Liver (tissue), 9 donors: ENCODE measurements around the gene TNNI3K. TPM values are rescaled to one million over a fixed set of nuclear protein-coding genes. Genes with fewer than 3 reads are reported as not detected.

Experiments
- DNase-seq: peaks from one replicate; pipeline ENCODE4 v3.0.0-alpha.2; 2017; ENCODE audit warnings: low spot score
- H3K27ac ChIP-seq, 2 donors: one replicate each; pipeline ENCODE4 v1.7.0; 2013; ENCODE audit warnings: inconsistent platforms in 2 of 2, low read length in 2 of 2, control low read depth in 1 of 2, low read depth in 1 of 2, mild to moderate bottlenecking in 1 of 2
- H3K27me3 ChIP-seq, 4 donors: one replicate each; pipeline versions ENCODE4 v1.6.1 to v1.7.0; 2013; ENCODE audit warnings: low read length in 3 of 4, inconsistent platforms in 1 of 4, mild to moderate bottlenecking in 1 of 4, moderate library complexity in 1 of 4; ENCODE audit not compliant: control insufficient read depth in 4 of 4, insufficient read depth in 4 of 4
- H3K36me3 ChIP-seq, 4 donors: one replicate each; pipeline versions ENCODE4 v1.6.1 to v1.7.0; 2013; ENCODE audit warnings: low read length in 3 of 4, mild to moderate bottlenecking in 3 of 4, low read depth in 1 of 4, moderate library complexity in 1 of 4; ENCODE audit not compliant: control insufficient read depth in 4 of 4, insufficient read depth in 3 of 4
- H3K4me1 ChIP-seq, 4 donors: one replicate each; pipeline versions ENCODE4 v1.6.1 to v1.7.0; 2013; ENCODE audit warnings: low read length in 3 of 4, mild to moderate bottlenecking in 3 of 4, moderate library complexity in 1 of 4; ENCODE audit not compliant: control insufficient read depth in 4 of 4, insufficient read depth in 4 of 4
- H3K4me3 ChIP-seq, 3 donors: one replicate each; pipeline versions ENCODE4 v1.6.1 to v1.7.0; 2013; ENCODE audit warnings: low read length in 3 of 3, control low read depth in 1 of 3, low read depth in 1 of 3, mild to moderate bottlenecking in 1 of 3
- H3K9ac ChIP-seq, 2 donors: one replicate each; pipeline ENCODE4 v1.7.0; 2013; ENCODE audit warnings: low read length in 2 of 2, mild to moderate bottlenecking in 2 of 2, moderate library complexity in 2 of 2, control low read depth in 1 of 2, low read depth in 1 of 2
- H3K9me3 ChIP-seq, 4 donors: one replicate each; pipeline versions ENCODE4 v1.6.1 to v1.7.0; 2013; ENCODE audit warnings: low read length in 3 of 4; ENCODE audit not compliant: control insufficient read depth in 4 of 4
- FOXA1 ChIP-seq: IDR thresholded peaks from 2 replicates; pipeline ENCODE4 v1.6.1; 2016; ENCODE audit warnings: antibody characterized with exemption
- FOXA2 ChIP-seq: IDR thresholded peaks from 2 replicates; pipeline ENCODE4 v1.6.1; 2016; ENCODE audit warnings: antibody characterized with exemption
- GABPA ChIP-seq, 2 donors: IDR thresholded peaks in 1 of 2; conservative IDR thresholded peaks in 1 of 2; 2 replicates each; pipeline ENCODE4 v1.6.1; 2016; ENCODE audit warnings: antibody characterized with exemption in 2 of 2, mild to moderate bottlenecking in 1 of 2, moderate library complexity in 1 of 2
- HNF4A ChIP-seq, 2 donors: conservative IDR thresholded peaks; 2 replicates each; pipeline ENCODE4 v1.6.1; 2016; ENCODE audit warnings: antibody characterized with exemption in 2 of 2, mild to moderate bottlenecking in 2 of 2
- JUND ChIP-seq, 2 donors: IDR thresholded peaks; 2 replicates each; pipeline ENCODE4 v1.6.1; 2016; ENCODE audit warnings: antibody characterized with exemption in 2 of 2
- NR2F2 ChIP-seq: IDR thresholded peaks from 2 replicates; pipeline ENCODE4 v1.6.1; 2016; ENCODE audit warnings: antibody characterized with exemption
- RAD21 ChIP-seq, 2 donors: IDR thresholded peaks; 2 replicates each; pipeline ENCODE4 v1.6.1; 2016; ENCODE audit warnings: antibody characterized with exemption in 2 of 2, mild to moderate bottlenecking in 2 of 2
- RXRA ChIP-seq, 2 donors: IDR thresholded peaks; 2 replicates each; pipeline ENCODE4 v1.6.1; 2017 to 2018; ENCODE audit warnings: antibody characterized with exemption in 2 of 2, mild to moderate bottlenecking in 1 of 2
- SP1 ChIP-seq: IDR thresholded peaks from 2 replicates; pipeline ENCODE4 v1.6.1; 2018; ENCODE audit warnings: antibody characterized with exemption, mild to moderate bottlenecking
- TAF1 ChIP-seq: conservative IDR thresholded peaks from 2 replicates; pipeline ENCODE4 v1.6.1; 2016; ENCODE audit warnings: antibody characterized with exemption, mild to moderate bottlenecking
- YY1 ChIP-seq: IDR thresholded peaks from 2 replicates; pipeline ENCODE4 v1.6.1; 2016; ENCODE audit warnings: antibody characterized with exemption, mild to moderate bottlenecking
- whole genome bisulfite sequencing: extraction: QIAGEN DNeasy Blood & Tissue Kit; methylation state at CpG from one replicate; pipeline ENCODE4 v1.1.7; 2013; 5-methylcytosine and 5-hydroxymethylcytosine counted together
- polyA plus RNA-seq, 2 donors: library from polyadenylated mRNA; stranded (reverse) in 1 of 2; unstranded in 1 of 2; fragments of 200-250 nt in 1 of 2; fragments of >200 nt in 1 of 2; fragmentation: Nextera tagmentation in 1 of 2; extraction: Ambion mirVana in 1 of 2; gene quantifications; one replicate each; pipeline versions ENCODE4 v1.2.1 to v1.2.3, GENCODE V29; 2013 to 2015
- total RNA-seq, 2 donors: library from RNA; depleted of rRNA; stranded (reverse); fragments of >200 nt; gene quantifications; one replicate each; pipeline ENCODE4 v1.2.3, GENCODE V29; 2014
- TF ChIP-seq, protein P1 (sequence below): IDR thresholded peaks from 2 replicates; pipeline ENCODE4 v1.6.1; 2016; ENCODE audit warnings: antibody characterized with exemption
- TF ChIP-seq, protein P2 (sequence below): IDR thresholded peaks from 2 replicates; pipeline ENCODE4 v1.6.1; 2016; ENCODE audit warnings: antibody characterized with exemption, mild to moderate bottlenecking
- TF ChIP-seq, protein P3 (sequence below): fragments of 150-350 bp; IDR thresholded peaks from 2 replicates; pipeline ENCODE4 v1.5.1; 2017; ENCODE audit warnings: improper control_type of control experiment, low read depth, low read length; ENCODE audit not compliant: missing input control
- TF ChIP-seq, protein P4 (sequence below): IDR thresholded peaks from 2 replicates; pipeline ENCODE4 v1.6.1; 2016; ENCODE audit warnings: antibody characterized with exemption
- donor health status: healthy.
- donor health status: healthy.
- donor health status: healthy.
- donor health status: healthy.
- donor health status: healthy.

TNNI3K gene
- total and polyA plus RNA-seq, 4 donors, result 0.09 to 0.10 TPM; not detected in 2

DNA sequence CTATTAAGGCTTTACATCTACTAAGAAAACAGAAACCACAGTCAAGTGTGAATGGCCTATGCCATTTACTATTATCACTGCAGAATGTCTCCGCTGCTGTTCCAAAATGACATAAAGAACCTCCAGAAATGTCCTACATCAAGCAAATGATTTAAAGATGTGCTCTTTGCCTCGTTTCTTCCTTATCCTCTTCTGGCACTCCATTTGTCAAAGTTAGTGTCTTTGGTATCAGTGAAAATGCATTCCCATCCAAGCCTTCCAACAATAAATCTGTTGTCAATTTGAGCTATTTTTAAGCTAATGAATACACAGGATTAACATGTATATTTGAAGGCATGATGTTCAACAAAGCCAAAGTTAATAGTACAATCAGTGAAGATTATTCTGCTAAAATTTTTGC is 171.6 kb downstream of the TNNI3K start:
- 63% methylated on average over 2 of the region's 2 CpGs for WGBS
- Histone ChIP-seq H3K27ac (no peak overlapping the region), H3K4me3 (no peak overlapping the region), H3K9ac (no peak overlapping the region), H3K9me3 (no peaks in the 10 kb centered on the region), H3K4me1 (no peaks in the 10 kb centered on the region), H3K27me3 (no peaks in the 10 kb centered on the region), H3K36me3 (no peaks in the 10 kb centered on the region)
- no peak for TF ChIP-seq RAD21 (IDR thresholded peaks at IDR 0.05)
- no peak for TF ChIP-seq FOXA1
- no peak for TF ChIP-seq SP1
- TF ChIP-seq RXRA (IDR thresholded peaks at IDR 0.05), result no peak
- no peak for TF ChIP-seq NR2F2
- TF ChIP-seq, protein P1, sequence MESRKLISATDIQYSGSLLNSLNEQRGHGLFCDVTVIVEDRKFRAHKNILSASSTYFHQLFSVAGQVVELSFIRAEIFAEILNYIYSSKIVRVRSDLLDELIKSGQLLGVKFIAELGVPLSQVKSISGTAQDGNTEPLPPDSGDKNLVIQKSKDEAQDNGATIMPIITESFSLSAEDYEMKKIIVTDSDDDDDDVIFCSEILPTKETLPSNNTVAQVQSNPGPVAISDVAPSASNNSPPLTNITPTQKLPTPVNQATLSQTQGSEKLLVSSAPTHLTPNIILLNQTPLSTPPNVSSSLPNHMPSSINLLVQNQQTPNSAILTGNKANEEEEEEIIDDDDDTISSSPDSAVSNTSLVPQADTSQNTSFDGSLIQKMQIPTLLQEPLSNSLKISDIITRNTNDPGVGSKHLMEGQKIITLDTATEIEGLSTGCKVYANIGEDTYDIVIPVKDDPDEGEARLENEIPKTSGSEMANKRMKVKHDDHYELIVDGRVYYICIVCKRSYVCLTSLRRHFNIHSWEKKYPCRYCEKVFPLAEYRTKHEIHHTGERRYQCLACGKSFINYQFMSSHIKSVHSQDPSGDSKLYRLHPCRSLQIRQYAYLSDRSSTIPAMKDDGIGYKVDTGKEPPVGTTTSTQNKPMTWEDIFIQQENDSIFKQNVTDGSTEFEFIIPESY, result no peak
- no peak for TF ChIP-seq FOXA2
- TF ChIP-seq YY1, result no peak
- TF ChIP-seq, protein P2, sequence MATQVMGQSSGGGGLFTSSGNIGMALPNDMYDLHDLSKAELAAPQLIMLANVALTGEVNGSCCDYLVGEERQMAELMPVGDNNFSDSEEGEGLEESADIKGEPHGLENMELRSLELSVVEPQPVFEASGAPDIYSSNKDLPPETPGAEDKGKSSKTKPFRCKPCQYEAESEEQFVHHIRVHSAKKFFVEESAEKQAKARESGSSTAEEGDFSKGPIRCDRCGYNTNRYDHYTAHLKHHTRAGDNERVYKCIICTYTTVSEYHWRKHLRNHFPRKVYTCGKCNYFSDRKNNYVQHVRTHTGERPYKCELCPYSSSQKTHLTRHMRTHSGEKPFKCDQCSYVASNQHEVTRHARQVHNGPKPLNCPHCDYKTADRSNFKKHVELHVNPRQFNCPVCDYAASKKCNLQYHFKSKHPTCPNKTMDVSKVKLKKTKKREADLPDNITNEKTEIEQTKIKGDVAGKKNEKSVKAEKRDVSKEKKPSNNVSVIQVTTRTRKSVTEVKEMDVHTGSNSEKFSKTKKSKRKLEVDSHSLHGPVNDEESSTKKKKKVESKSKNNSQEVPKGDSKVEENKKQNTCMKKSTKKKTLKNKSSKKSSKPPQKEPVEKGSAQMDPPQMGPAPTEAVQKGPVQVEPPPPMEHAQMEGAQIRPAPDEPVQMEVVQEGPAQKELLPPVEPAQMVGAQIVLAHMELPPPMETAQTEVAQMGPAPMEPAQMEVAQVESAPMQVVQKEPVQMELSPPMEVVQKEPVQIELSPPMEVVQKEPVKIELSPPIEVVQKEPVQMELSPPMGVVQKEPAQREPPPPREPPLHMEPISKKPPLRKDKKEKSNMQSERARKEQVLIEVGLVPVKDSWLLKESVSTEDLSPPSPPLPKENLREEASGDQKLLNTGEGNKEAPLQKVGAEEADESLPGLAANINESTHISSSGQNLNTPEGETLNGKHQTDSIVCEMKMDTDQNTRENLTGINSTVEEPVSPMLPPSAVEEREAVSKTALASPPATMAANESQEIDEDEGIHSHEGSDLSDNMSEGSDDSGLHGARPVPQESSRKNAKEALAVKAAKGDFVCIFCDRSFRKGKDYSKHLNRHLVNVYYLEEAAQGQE, result no peak
- TF ChIP-seq, protein P3, sequence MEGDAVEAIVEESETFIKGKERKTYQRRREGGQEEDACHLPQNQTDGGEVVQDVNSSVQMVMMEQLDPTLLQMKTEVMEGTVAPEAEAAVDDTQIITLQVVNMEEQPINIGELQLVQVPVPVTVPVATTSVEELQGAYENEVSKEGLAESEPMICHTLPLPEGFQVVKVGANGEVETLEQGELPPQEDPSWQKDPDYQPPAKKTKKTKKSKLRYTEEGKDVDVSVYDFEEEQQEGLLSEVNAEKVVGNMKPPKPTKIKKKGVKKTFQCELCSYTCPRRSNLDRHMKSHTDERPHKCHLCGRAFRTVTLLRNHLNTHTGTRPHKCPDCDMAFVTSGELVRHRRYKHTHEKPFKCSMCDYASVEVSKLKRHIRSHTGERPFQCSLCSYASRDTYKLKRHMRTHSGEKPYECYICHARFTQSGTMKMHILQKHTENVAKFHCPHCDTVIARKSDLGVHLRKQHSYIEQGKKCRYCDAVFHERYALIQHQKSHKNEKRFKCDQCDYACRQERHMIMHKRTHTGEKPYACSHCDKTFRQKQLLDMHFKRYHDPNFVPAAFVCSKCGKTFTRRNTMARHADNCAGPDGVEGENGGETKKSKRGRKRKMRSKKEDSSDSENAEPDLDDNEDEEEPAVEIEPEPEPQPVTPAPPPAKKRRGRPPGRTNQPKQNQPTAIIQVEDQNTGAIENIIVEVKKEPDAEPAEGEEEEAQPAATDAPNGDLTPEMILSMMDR, result no peak
- no peak for TF ChIP-seq GABPA (IDR thresholded peaks at IDR 0.05 in 1 of 2, conservative IDR thresholded peaks at IDR 0.05 in 1 of 2)
- no peak for TF ChIP-seq JUND (IDR thresholded peaks at IDR 0.05)
- TF ChIP-seq HNF4A (conservative IDR thresholded peaks at IDR 0.05), result no peak
- DNase-seq, result no peak

DNA sequence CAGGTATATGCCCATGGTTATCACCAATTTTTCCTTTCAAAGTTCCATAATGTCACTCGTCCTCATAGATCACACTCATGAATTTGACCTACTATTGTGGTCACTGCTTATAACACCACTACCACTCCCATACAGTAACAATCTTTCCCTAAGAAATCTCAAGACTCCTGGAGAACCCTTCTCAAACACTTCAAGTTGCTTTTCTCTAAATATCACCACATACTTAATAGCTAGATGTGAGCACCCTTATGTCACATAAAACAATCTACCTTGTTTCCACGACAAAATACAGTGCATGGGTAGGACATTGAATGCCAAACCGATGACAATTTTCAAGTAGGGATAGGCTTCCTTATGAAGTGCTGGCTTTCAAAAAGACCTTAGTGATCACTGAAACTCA is 172.7 kb downstream of the TNNI3K start:
- Histone ChIP-seq H3K36me3 (no peaks in the 10 kb centered on the region), H3K27me3 (no peaks in the 10 kb centered on the region), H3K4me1 (no peaks in the 10 kb centered on the region), H3K9ac (no peak overlapping the region), H3K9me3 (no peaks in the 10 kb centered on the region), H3K4me3 (no peak overlapping the region), H3K27ac (no peak overlapping the region)
- TF ChIP-seq RAD21 (IDR thresholded peaks at IDR 0.05) (no peak), TAF1 (no peak), RXRA (IDR thresholded peaks at IDR 0.05) (no peak)
- TF ChIP-seq, protein P4, sequence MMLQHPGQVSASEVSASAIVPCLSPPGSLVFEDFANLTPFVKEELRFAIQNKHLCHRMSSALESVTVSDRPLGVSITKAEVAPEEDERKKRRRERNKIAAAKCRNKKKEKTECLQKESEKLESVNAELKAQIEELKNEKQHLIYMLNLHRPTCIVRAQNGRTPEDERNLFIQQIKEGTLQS, result no peak
- no peak for DNase-seq
- 79% methylated on average over 3 of the region's 3 CpGs for whole genome bisulfite sequencing
